Mesenchymal stem cell (in vitro differentiated cells and primary cell): ENCODE data around the gene SYMPK.

Experiments
- DNase-seq: peaks from one replicate; pipeline ENCODE4 v3.0.0-alpha.2; 2013
- H2AFZ ChIP-seq: one replicate; pipeline ENCODE4 v1.6.1; 2013; ENCODE audit warnings: low read depth, mild to moderate bottlenecking, control low read depth, inconsistent platforms, low read length, moderate library complexity
- H2AK5ac ChIP-seq: 2 replicates; pipeline ENCODE4 v1.6.1; 2013; ENCODE audit warnings: low read length, moderate library complexity, mild to moderate bottlenecking, inconsistent platforms; ENCODE audit not compliant: severe bottlenecking
- H2BK120ac ChIP-seq: one replicate; pipeline ENCODE4 v1.6.1; 2013; ENCODE audit warnings: low read depth, mild to moderate bottlenecking, inconsistent platforms, low read length, moderate library complexity
- H2BK12ac ChIP-seq, 2 experiments: one replicate each; pipeline ENCODE4 v1.6.1; 2013; ENCODE audit warnings: inconsistent platforms in 2 of 2, low read length in 2 of 2, mild to moderate bottlenecking in 2 of 2, moderate library complexity in 2 of 2, control low read depth in 1 of 2
- H2BK15ac ChIP-seq: one replicate; pipeline ENCODE4 v1.6.1; 2013; ENCODE audit warnings: mild to moderate bottlenecking, low read depth, inconsistent platforms; ENCODE audit not compliant: poor library complexity, severe bottlenecking
- H2BK5ac ChIP-seq: 2 replicates; pipeline ENCODE4 v1.6.1; 2013; ENCODE audit warnings: low read depth, mild to moderate bottlenecking, low read length, control low read depth, inconsistent platforms; ENCODE audit not compliant: poor library complexity, severe bottlenecking
- H3K14ac ChIP-seq, 2 experiments: one replicate each; pipeline ENCODE4 v1.6.1; 2013; ENCODE audit warnings: inconsistent platforms in 2 of 2, low read length in 2 of 2, control low read depth in 1 of 2, mild to moderate bottlenecking in 1 of 2, moderate library complexity in 1 of 2
- H3K18ac ChIP-seq, 2 experiments: one replicate each; pipeline ENCODE4 v1.6.1; 2013; ENCODE audit warnings: inconsistent platforms in 2 of 2, low read length in 2 of 2, control low read depth in 1 of 2, low read depth in 1 of 2, mild to moderate bottlenecking in 1 of 2
- H3K23ac ChIP-seq, 2 experiments: one replicate each; pipeline ENCODE4 v1.6.1; 2013; ENCODE audit warnings: inconsistent platforms in 2 of 2, low read length in 2 of 2, mild to moderate bottlenecking in 2 of 2, moderate library complexity in 2 of 2, control low read depth in 1 of 2
- H3K27ac ChIP-seq: 2 replicates; pipeline ENCODE4 v1.5.1; 2013; ENCODE audit warnings: mild to moderate bottlenecking, moderate library complexity, low read length, control low read depth, inconsistent platforms; ENCODE audit not compliant: poor library complexity, severe bottlenecking
- H3K27me3 ChIP-seq, 2 experiments: 2 replicates each; pipeline versions ENCODE4 v1.6.1 to v1.7.0; 2013; ENCODE audit warnings: low read length in 2 of 2, mild to moderate bottlenecking in 2 of 2, moderate library complexity in 2 of 2, control low read depth in 1 of 2, inconsistent platforms in 1 of 2; ENCODE audit not compliant: control insufficient read depth in 1 of 2, insufficient read depth in 1 of 2
- H3K36me3 ChIP-seq, 2 experiments: 2 replicates each; pipeline versions ENCODE4 v1.6.1 to v1.7.0; 2013; ENCODE audit warnings: low read length in 2 of 2, control low read depth in 1 of 2, inconsistent platforms in 1 of 2, low read depth in 1 of 2, mild to moderate bottlenecking in 1 of 2; ENCODE audit not compliant: insufficient read depth in 2 of 2, control insufficient read depth in 1 of 2
- H3K4ac ChIP-seq, 2 experiments: one replicate each; pipeline ENCODE4 v1.6.1; 2013; ENCODE audit warnings: inconsistent platforms in 2 of 2, low read length in 2 of 2, mild to moderate bottlenecking in 2 of 2, moderate library complexity in 2 of 2, control low read depth in 1 of 2, low read depth in 1 of 2
- H3K4me1 ChIP-seq: 2 replicates; pipeline ENCODE4 v1.6.1; 2013; ENCODE audit warnings: low read depth, low read length, control low read depth; ENCODE audit not compliant: control insufficient read depth, insufficient read depth
- H3K4me2 ChIP-seq: 2 replicates; pipeline ENCODE4 v1.6.1; 2013; ENCODE audit warnings: low read length, mild to moderate bottlenecking, inconsistent platforms; ENCODE audit not compliant: poor library complexity, severe bottlenecking
- H3K4me3 ChIP-seq, 2 experiments: 2 replicates each; pipeline versions ENCODE4 v1.5.1 to v1.7.0; 2013; ENCODE audit warnings: low read length in 2 of 2, mild to moderate bottlenecking in 2 of 2, control low read depth in 1 of 2, low read depth in 1 of 2; ENCODE audit not compliant: insufficient read depth in 1 of 2
- H3K79me1 ChIP-seq: replicated peaks from 2 replicates; pipeline ENCODE4 v1.6.1; 2013; ENCODE audit warnings: mild to moderate bottlenecking, control low read depth, low read length, inconsistent platforms; ENCODE audit not compliant: poor library complexity, severe bottlenecking
- H3K9ac ChIP-seq: 2 replicates; pipeline ENCODE4 v1.7.0; 2013; ENCODE audit warnings: mild to moderate bottlenecking, low read length, moderate library complexity
- H3K9me3 ChIP-seq: 2 replicates; pipeline ENCODE4 v1.7.0; 2013; ENCODE audit warnings: mild to moderate bottlenecking, low read length; ENCODE audit not compliant: control insufficient read depth
- H4K8ac ChIP-seq: one replicate; pipeline ENCODE4 v1.6.1; 2013; ENCODE audit warnings: inconsistent platforms, mild to moderate bottlenecking, low read length, moderate library complexity
- H4K91ac ChIP-seq: one replicate; pipeline ENCODE4 v1.6.1; 2013; ENCODE audit warnings: mild to moderate bottlenecking, low read length, inconsistent platforms
- WGBS: methylation state at CpG from one replicate; pipeline ENCODE4 v1.1.7; 2013; ENCODE audit warnings: mixed read lengths; 5-methylcytosine and 5-hydroxymethylcytosine counted together

The SYMPK gene

GRCh38 chr19:45785097-45785496 is 77.8 kb downstream of the SYMPK start:
- Histone ChIP-seq H2BK12ac (peak overlapping the region in 1 of 2 experiments; percentile 2), H3K27me3 (no peaks in the 10 kb centered on the region), H2AFZ (no peak overlapping the region), H2BK5ac (no peak overlapping the region), H3K9me3 (no peaks in the 10 kb centered on the region), H3K14ac (no peak overlapping the region), H3K4me1 (peaks cover 44% of the 10 kb centered on the region), H3K36me3 (peaks cover 48 to 59% of the 10 kb centered on the region in 2 experiments), H3K4me3 (no peak overlapping the region), H3K4ac (no peak overlapping the region), H3K18ac (no peak overlapping the region), H4K8ac (no peak overlapping the region), H2BK15ac (peak overlapping the region; percentile 38), H3K27ac (no peak overlapping the region), H3K4me2 (no peak overlapping the region), H4K91ac (peak overlapping the region; percentile 37), H3K79me1 (peaks cover 41% of the 10 kb centered on the region), H2AK5ac (no peak overlapping the region), H3K23ac (no peak overlapping the region), H3K9ac (peak overlapping the region; percentile 2), H2BK120ac (no peak overlapping the region)
- no peak for DNase-seq
- WGBS: 92% methylated on average over 5 of the region's 5 CpGs

DNA sequence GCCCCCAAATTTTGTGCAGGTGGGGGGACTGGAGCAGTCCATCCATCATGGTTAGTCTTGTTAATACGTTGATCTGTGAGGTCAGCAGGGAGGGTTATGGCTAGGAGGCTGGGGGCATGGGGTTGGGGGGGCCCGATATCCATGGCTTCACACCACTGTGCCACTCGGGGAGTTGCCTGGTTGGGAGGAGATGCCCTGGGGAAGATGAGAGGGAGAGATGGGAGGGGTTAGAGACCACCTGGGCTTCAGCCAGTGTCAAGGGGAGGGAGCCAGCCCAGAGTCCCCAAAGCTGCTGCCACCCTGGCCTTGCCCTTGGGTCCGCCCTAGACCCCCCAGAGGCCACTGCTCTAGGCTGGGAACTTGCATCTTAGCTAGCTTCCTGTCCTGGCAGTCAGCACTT is 78.9 kb downstream of the SYMPK start:
- H2BK15ac ChIP-seq: peak overlapping the region; percentile 38
- no peak overlapping the region for H3K27ac ChIP-seq
- 88% methylated on average over 4 of the region's 4 CpGs for WGBS
- H3K4me1 ChIP-seq: peaks cover 48% of the 10 kb centered on the region
- H3K27me3 ChIP-seq: no peaks in the 10 kb centered on the region
- H2AFZ ChIP-seq: no peak overlapping the region
- no peak overlapping the region for H3K4me2 ChIP-seq
- peak overlapping the region; percentile 46 for H4K91ac ChIP-seq
- no peak overlapping the region for H2BK5ac ChIP-seq
- peaks cover 46 to 63% of the 10 kb centered on the region in 2 experiments for H3K36me3 ChIP-seq
- peak overlapping the region in 1 of 2 experiments; percentile 24 for H3K4ac ChIP-seq
- H3K9ac ChIP-seq: peak overlapping the region; percentile 87
- peak overlapping the region; percentile 66 for H2AK5ac ChIP-seq
- H2BK120ac ChIP-seq: peak overlapping the region; percentile 77
- no peak overlapping the region for H3K23ac ChIP-seq
- peak overlapping the region in 1 of 2 experiments; percentile 79 for H3K18ac ChIP-seq
- H3K14ac ChIP-seq: no peak overlapping the region
- H3K79me1 ChIP-seq: peaks cover 48% of the 10 kb centered on the region
- no peak overlapping the region for H2BK12ac ChIP-seq
- H3K4me3 ChIP-seq: no peak overlapping the region
- no peak overlapping the region for H4K8ac ChIP-seq
- no peak for DNase-seq
- H3K9me3 ChIP-seq: no peaks in the 10 kb centered on the region

DNA sequence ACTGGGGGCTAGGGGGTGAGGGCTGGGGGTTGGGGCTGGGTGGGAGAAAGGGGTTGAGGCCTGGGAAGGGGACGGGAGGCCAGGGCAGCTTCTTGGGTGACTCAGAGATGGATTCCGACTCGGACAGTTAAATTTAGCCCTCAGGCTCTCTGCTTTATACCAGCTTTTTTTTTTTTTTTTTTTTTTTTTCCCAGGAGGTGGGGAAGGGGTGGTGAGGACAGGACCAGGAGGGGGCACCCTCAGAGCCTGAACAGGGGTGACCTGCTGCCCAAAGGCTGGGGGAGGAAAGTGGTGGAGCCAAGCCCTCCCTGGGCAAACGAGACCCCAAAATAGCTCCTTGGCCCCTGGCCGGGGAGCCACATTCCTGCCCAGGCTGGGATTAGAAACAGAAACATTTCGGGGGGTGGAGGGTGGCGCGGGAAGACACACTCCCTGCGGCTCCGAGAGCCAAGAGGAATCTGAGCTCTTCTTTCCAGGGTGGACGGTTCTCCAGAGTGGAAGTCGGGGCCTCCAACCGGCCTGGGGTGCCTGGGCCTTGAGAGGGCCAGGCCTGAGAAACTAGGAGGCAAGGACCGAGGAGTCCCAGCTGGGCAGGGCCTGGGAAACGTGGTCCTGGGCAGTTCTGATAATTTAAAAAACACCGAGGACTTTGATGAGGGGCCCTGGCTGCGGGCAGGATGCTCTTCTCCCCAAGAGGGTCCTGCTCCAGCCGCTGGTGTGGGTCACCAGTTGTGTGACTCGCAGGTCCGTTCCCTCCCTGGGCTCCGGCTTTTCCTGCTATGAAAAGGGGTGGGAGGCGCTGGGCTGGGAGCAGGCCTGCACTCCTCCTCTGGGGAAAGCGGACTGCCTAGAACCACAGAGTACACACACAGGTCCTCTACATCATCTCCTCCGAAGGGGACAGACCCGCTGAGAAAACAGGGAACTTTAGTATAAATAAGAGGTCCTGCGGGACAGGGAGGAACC is 79.8 kb downstream of the SYMPK start:
- Histone ChIP-seq H3K9me3 (no peaks in the 10 kb centered on the region), H3K4me1 (peaks cover 48% of the 10 kb centered on the region), H3K27ac (peak overlapping the region; percentile 92), H4K91ac (peak overlapping the region; percentile 83), H3K79me1 (peaks cover 51% of the 10 kb centered on the region), H3K4ac (peak overlapping the region; percentile 52 to 79), H3K23ac (no peak overlapping the region), H3K4me3 (peak overlapping the region in 1 of 2 experiments; percentile 88), H3K14ac (peak overlapping the region in 1 of 2 experiments; percentile 89), H2AFZ (peak overlapping the region; percentile 3), H3K36me3 (peaks cover 45 to 63% of the 10 kb centered on the region in 2 experiments), H3K9ac (peak overlapping the region; percentile 87), H3K27me3 (no peaks in the 10 kb centered on the region), H2AK5ac (peak overlapping the region; percentile 61), H2BK5ac (peak overlapping the region; percentile 75), H4K8ac (peak overlapping the region; percentile 75), H3K4me2 (peak overlapping the region; percentile 57), H2BK15ac (peak overlapping the region; percentile 65), H2BK12ac (peak overlapping the region; percentile 15 to 55), H2BK120ac (peak overlapping the region; percentile 77), H3K18ac (peak overlapping the region; percentile 82 to 86)
- 26% methylated on average over 19 of the region's 26 CpGs for WGBS
- peak; percentile 91 for DNase-seq

GRCh38 chr19:45782162-45782691 is 80.7 kb downstream of the SYMPK start, which contains the start of gene DMPK:
DMPK (minus strand) TSS chr19:45782490; CDS start chr19:45782352, 138 bp downstream.
- H2AK5ac ChIP-seq: peak within 1 kb of the TSS; percentile 61
- peak within 1 kb of the TSS; percentile 75 for H2BK5ac ChIP-seq
- H3K4me1 ChIP-seq: peaks cover 48% of the 10 kb centered on the region
- H3K14ac ChIP-seq: peak within 1 kb of the TSS in 1 of 2 experiments; percentile 89
- H2BK12ac ChIP-seq: peak within 1 kb of the TSS; percentile 22 to 75
- H3K79me1 ChIP-seq: peaks cover 51% of the 10 kb centered on the region
- H3K27me3 ChIP-seq: no peaks in the 10 kb centered on the region
- peak within 1 kb of the TSS; percentile 59 to 88 for H3K4me3 ChIP-seq
- H3K9me3 ChIP-seq: no peaks in the 10 kb centered on the region
- peak within 1 kb of the TSS; percentile 71 for H3K4me2 ChIP-seq
- WGBS: 36% methylated on average over 14 of the region's 18 CpGs
- peak; percentile 60 for DNase-seq
- peaks cover 47 to 64% of the 10 kb centered on the region in 2 experiments for H3K36me3 ChIP-seq
- peak within 1 kb of the TSS; percentile 75 for H4K8ac ChIP-seq
- H2AFZ ChIP-seq: peak within 1 kb of the TSS; percentile 3
- peak within 1 kb of the TSS; percentile 94 for H2BK120ac ChIP-seq
- peak within 1 kb of the TSS; percentile 87 for H3K9ac ChIP-seq
- peak within 1 kb of the TSS; percentile 82 to 86 for H3K18ac ChIP-seq
- peak within 1 kb of the TSS; percentile 92 for H3K27ac ChIP-seq
- H2BK15ac ChIP-seq: peak within 1 kb of the TSS; percentile 65
- peak within 1 kb of the TSS in 1 of 2 experiments; percentile 11 for H3K23ac ChIP-seq
- H4K91ac ChIP-seq: peak within 1 kb of the TSS; percentile 83
- H3K4ac ChIP-seq: peak within 1 kb of the TSS; percentile 52 to 79
